ENCODE data around the gene DHX38. TPM values are rescaled to one million over a fixed set of nuclear protein-coding genes. Genes with fewer than 3 reads are reported as not detected.

The DHX38 gene
- polyA plus RNA-seq, 12 donors, result 39.9 to 86.2 (median 44.8) TPM; not detected in 1

- DNase-seq, result no peak
Observed at GRCh38 chr16:72162105-72162692, 68.6 kb downstream of the DHX38 start.

Other genes with a start within 250 kb of the DHX38 start
- 10 to 100 TPM in 11 of 12 donors, not detected in 1; 16.8 to 23.2 (median 19.2) TPM for gene ATXN1L, start 247.9 kb upstream of the DHX38 start, polyA plus RNA-seq (ENCODE audit: insufficient read length in 12 of 12)
- gene ZNF821, start 209.7 kb upstream of the DHX38 start, polyA plus RNA-seq (ENCODE audit: insufficient read length in 12 of 12), result 10 to 100 TPM in 6 of 12 donors, 1 to 10 TPM in 4, not detected in 2; 8.9 to 14.2 (median 10.3) TPM
- 100 to 1,000 TPM in 11 of 12 donors, not detected in 1; 118 to 236 (median 170) TPM for gene IST1, start 198.3 kb upstream of the DHX38 start, polyA plus RNA-seq (ENCODE audit: insufficient read length in 12 of 12)
- 1 to 10 TPM in 1 of 12 donors, under 1 TPM in 7, not detected in 4; 0.03 to 1.8 (median 0.07) TPM for gene PKD1L3, start 93.4 kb upstream of the DHX38 start, polyA plus RNA-seq (ENCODE audit: insufficient read length in 12 of 12)
- gene DHODH, start 85.1 kb upstream of the DHX38 start, polyA plus RNA-seq (ENCODE audit: insufficient read length in 12 of 12), result 10 to 100 TPM in 7 of 12 donors, 1 to 10 TPM in 4, not detected in 1; 6.9 to 16.8 (median 11.6) TPM
- gene HP, start 39.3 kb upstream of the DHX38 start, polyA plus RNA-seq (ENCODE audit: insufficient read length in 12 of 12), result 1 to 10 TPM in 2 of 12 donors, under 1 TPM in 8, not detected in 2; 0.12 to 2.7 (median 0.65) TPM
- gene HPR, start 30.6 kb upstream of the DHX38 start, polyA plus RNA-seq (ENCODE audit: insufficient read length in 12 of 12), result under 1 TPM in 3 of 12 donors, not detected in 9; 0.18 to 0.84 (median 0.21) TPM
- 10 to 100 TPM in 11 of 12 donors, not detected in 1; 10.8 to 14.6 (median 12.9) TPM for gene TXNL4B, start 227 bp upstream of the DHX38 start, polyA plus RNA-seq (ENCODE audit: insufficient read length in 12 of 12)
- 1 to 10 TPM in 7 of 12 donors, under 1 TPM in 3, not detected in 2; 0.58 to 5.0 (median 1.9) TPM for gene PMFBP1, start 78.3 kb downstream of the DHX38 start, polyA plus RNA-seq (ENCODE audit: insufficient read length in 12 of 12)

Data from muscle of arm (tissue), 12 donors.